GM23338 (cell line): Measurements from ENCODE around the gene USP6NL. TPM values are rescaled to one million over a fixed set of nuclear protein-coding genes. Genes with fewer than 3 reads are reported as not detected.

Experiments used
- ATAC-seq: fragments of 200-7000 bp; cut with Tn5 transposase; 3 replicates; pipeline ENCODE4 v1.9.1; 2020
- DNase-seq: peaks from one replicate; pipeline ENCODE4 v3.0.0-alpha.2; 2015; ENCODE audit warnings: low spot score
- H2AFZ ChIP-seq: fragments of 200-600 bp; sonication (generic); 2 replicates; pipeline ENCODE4 v1.8.0; 2016; ENCODE audit warnings: antibody characterized with exemption, mild to moderate bottlenecking, moderate library complexity
- H3F3A ChIP-seq: fragments of 200-600 bp; sonication (generic); replicated peaks from 2 replicates; pipeline ENCODE4 v1.8.0; 2017; ENCODE audit warnings: antibody characterized with exemption, mixed run types, low read depth
- H3K27ac ChIP-seq: fragments of 200-600 bp; sonication (generic); 2 replicates; pipeline ENCODE4 v1.6.1; 2016; ENCODE audit warnings: low read depth
- H3K27me3 ChIP-seq: fragments of 200-600 bp; sonication (generic); 2 replicates; pipeline ENCODE4 v1.8.0; 2016; ENCODE audit warnings: mild to moderate bottlenecking, mixed run types, moderate library complexity; ENCODE audit not compliant: insufficient read depth
- H3K36me3 ChIP-seq: fragments of 200-600 bp; sonication (generic); 2 replicates; pipeline ENCODE4 v1.8.0; 2016; ENCODE audit warnings: mild to moderate bottlenecking; ENCODE audit not compliant: insufficient read depth
- H3K4me1 ChIP-seq: fragments of 200-600 bp; sonication (generic); 2 replicates; pipeline ENCODE4 v1.8.0; 2016; ENCODE audit warnings: mild to moderate bottlenecking, moderate library complexity; ENCODE audit not compliant: insufficient read depth
- H3K4me2 ChIP-seq: fragments of 200-600 bp; sonication (generic); 2 replicates; pipeline ENCODE4 v1.7.1; 2017; ENCODE audit warnings: mixed run types
- H3K4me3 ChIP-seq: fragments of 200-600 bp; sonication (generic); 2 replicates; pipeline ENCODE4 v1.6.1; 2016; ENCODE audit warnings: mixed run types
- H3K79me2 ChIP-seq: fragments of 200-600 bp; sonication (generic); replicated peaks from 2 replicates; pipeline ENCODE4 v1.8.0; 2017; ENCODE audit warnings: mild to moderate bottlenecking; ENCODE audit not compliant: insufficient read depth
- H3K9me2 ChIP-seq: fragments of 200-600 bp; sonication (generic); 2 replicates; pipeline ENCODE4 v1.8.0; 2017; ENCODE audit not compliant: insufficient read depth
- H4K20me1 ChIP-seq: fragments of 200-600 bp; sonication (generic); replicated peaks from 2 replicates; pipeline ENCODE4 v1.8.0; 2017; ENCODE audit warnings: mild to moderate bottlenecking; ENCODE audit not compliant: insufficient read depth
- H3K27ac Mint-ChIP-seq: 2 replicates; pipeline ENCODE4 v1.8.0; 2020; ENCODE audit warnings: inconsistent platforms, mild to moderate bottlenecking, moderate library complexity, mixed read lengths
- H3K27me3 Mint-ChIP-seq: 3 replicates; pipeline ENCODE4 v1.8.0; 2022; ENCODE audit warnings: low read depth, mild to moderate bottlenecking, moderate library complexity, mixed read lengths, inconsistent platforms; ENCODE audit not compliant: insufficient read depth, poor library complexity
- H3K36me3 Mint-ChIP-seq: 3 replicates; pipeline ENCODE4 v1.8.0; 2021; ENCODE audit warnings: low read depth, mild to moderate bottlenecking, inconsistent platforms, moderate library complexity, mixed read lengths
- H3K4me1 Mint-ChIP-seq: 3 replicates; pipeline ENCODE4 v1.8.0; 2020; ENCODE audit warnings: mild to moderate bottlenecking, inconsistent platforms, mixed read lengths
- H3K4me3 Mint-ChIP-seq: 3 replicates; pipeline ENCODE4 v1.8.0; 2021; ENCODE audit warnings: moderate library complexity, mild to moderate bottlenecking, inconsistent platforms, mixed read lengths
- H3K9me3 Mint-ChIP-seq: 3 replicates; pipeline ENCODE4 v1.8.0; 2020; ENCODE audit warnings: moderate library complexity, mild to moderate bottlenecking, inconsistent platforms, mixed read lengths
- CREB1 ChIP-seq: fragments of 250-450 bp; sonication (Bioruptor Pico); IDR thresholded peaks from 2 replicates; pipeline ENCODE4 v1.5.0; 2020; ENCODE audit warnings: low read depth, mild to moderate bottlenecking, moderate library complexity
- ETS1 ChIP-seq: IDR thresholded peaks from 2 replicates; pipeline ENCODE4 v1.6.1; 2016; ENCODE audit warnings: antibody characterized with exemption
- EZH2phosphoT487 ChIP-seq: fragments of 200-600 bp; sonication (generic); IDR thresholded peaks from one replicate; pipeline ENCODE4 v1.8.1; 2018; ENCODE audit warnings: antibody characterized with exemption; ENCODE audit not compliant: unreplicated experiment
- POLR2AphosphoS5 ChIP-seq: IDR thresholded peaks from 2 replicates; pipeline ENCODE4 v1.6.1; 2016; ENCODE audit warnings: antibody characterized with exemption, low read depth
- STAT1 ChIP-seq: IDR thresholded peaks from one replicate; pipeline ENCODE4 v1.6.1; 2016; ENCODE audit warnings: antibody characterized with exemption; ENCODE audit not compliant: unreplicated experiment
- ZNF114 ChIP-seq: fragments of 250-450 bp; sonication (Bioruptor Pico); IDR thresholded peaks from 2 replicates; pipeline ENCODE4 v1.5.0; 2020; ENCODE audit warnings: mild to moderate bottlenecking, moderate library complexity
- ZNF331 ChIP-seq: fragments of 250-450 bp; sonication (Bioruptor Pico); IDR thresholded peaks from 2 replicates; pipeline ENCODE4 v1.5.0; 2020; ENCODE audit warnings: low read depth, mild to moderate bottlenecking, moderate library complexity
- polyA plus RNA-seq: library from polyadenylated mRNA; unstranded; fragments of >200 nt; fragmentation: Nextera tagmentation; extraction: Ambion mirVana; gene quantifications from 2 replicates; pipeline ENCODE4 v1.2.1, GENCODE V29; 2016
- total RNA-seq: library from RNA; depleted of rRNA; stranded (reverse); fragments of >200 nt; shearing (Covaris generic); gene quantifications from 2 replicates; pipeline ENCODE4 v1.2.3, GENCODE V29; 2014
- TF ChIP-seq, protein P1 (sequence below): IDR thresholded peaks from one replicate; pipeline ENCODE4 v1.6.1; 2018; ENCODE audit warnings: antibody characterized with exemption; ENCODE audit not compliant: unreplicated experiment
- TF ChIP-seq, protein P2 (sequence below), 2 experiments: fragments of 200-600 bp in 1 of 2; sonication (generic) in 1 of 2; conservative IDR thresholded peaks; 2 replicates each; pipeline versions ENCODE4 v1.5.1 to v1.6.1; 2016 to 2017; ENCODE audit warnings: antibody characterized with exemption in 2 of 2, low read depth in 2 of 2, mild to moderate bottlenecking in 2 of 2, moderate library complexity in 1 of 2

Gene USP6NL
- total and polyA plus RNA-seq, 2 experiments from 2014 or later, result 8.1 to 29.7 TPM

DNA sequence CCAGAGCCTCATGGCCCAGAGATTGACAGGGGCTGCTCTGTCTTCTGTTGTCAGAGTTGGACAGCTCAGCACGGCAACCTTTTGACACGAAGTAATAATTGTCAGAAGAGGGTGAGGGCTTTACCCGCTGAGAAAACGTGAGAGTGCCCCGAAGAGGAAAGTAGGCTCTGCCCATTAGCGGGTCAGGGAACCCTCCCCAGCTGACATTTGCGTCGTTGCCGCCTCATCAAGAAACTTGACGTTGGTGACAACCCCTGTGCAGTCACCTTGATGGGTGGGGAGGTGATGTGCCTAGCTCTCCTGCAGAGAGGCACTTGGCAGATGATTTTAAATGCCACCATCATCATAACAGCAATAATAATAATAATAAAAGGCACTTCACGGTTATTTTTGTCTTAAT, 202.1 kb downstream of the USP6NL start:
- peaks cover 3% of the 10 kb centered on the region for H3K27me3 Mint-ChIP-seq
- no peak for DNase-seq
- no peak overlapping the region for H3K4me3 Mint-ChIP-seq

DNA sequence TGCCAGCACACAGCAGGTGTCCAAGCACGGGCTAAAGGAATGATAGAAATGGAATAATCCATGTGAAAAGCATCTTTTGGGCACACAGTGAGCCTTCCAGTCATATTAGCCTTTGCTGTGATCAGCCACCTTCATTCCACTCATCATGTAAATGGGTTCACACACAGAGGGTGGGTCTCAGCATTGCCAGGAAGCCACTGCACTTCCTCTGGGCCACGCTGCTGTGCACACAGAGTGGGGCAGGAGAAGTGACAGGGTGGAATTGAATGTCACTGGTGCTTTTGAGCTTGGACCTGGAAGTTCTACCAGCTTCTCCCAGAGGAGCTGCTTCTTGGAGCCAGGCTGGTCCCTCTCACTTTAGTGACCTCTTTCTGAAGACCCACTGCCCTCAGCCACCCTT, 203.5 kb downstream of the USP6NL start:
- no peaks in the 10 kb centered on the region for H3K36me3 Mint-ChIP-seq
- DNase-seq (no peak), ATAC-seq (no peak)
- H3K27ac Mint-ChIP-seq, result no peak overlapping the region
- no peak for TF ChIP-seq ZNF114 (CRISPR knock-in tag)
- Histone ChIP-seq H4K20me1 (no peaks in the 10 kb centered on the region), H3K79me2 (no peaks in the 10 kb centered on the region), H3F3A (no peaks in the 10 kb centered on the region), H3K27ac (no peak overlapping the region), H2AFZ (no peak overlapping the region), H3K4me3 (no peak overlapping the region), H3K4me1 (peaks cover 17% of the 10 kb centered on the region), H3K36me3 (no peaks in the 10 kb centered on the region), H3K9me2 (no peaks in the 10 kb centered on the region; the same call in 1 of the 2 replicates), H3K27me3 (no peaks in the 10 kb centered on the region), H3K4me2 (no peak overlapping the region)
- H3K9me3 Mint-ChIP-seq, result peaks cover 12% of the 10 kb centered on the region
- H3K4me3 Mint-ChIP-seq, result no peak overlapping the region
- peaks cover 10% of the 10 kb centered on the region; the same call in 2 of the 3 replicates for H3K4me1 Mint-ChIP-seq
- H3K27me3 Mint-ChIP-seq, result peaks cover 3% of the 10 kb centered on the region

More for the DNA sequence above, 202.1 kb downstream of the USP6NL start:
- no peaks in the 10 kb centered on the region for H3K36me3 Mint-ChIP-seq
- Histone ChIP-seq H3K79me2 (no peaks in the 10 kb centered on the region), H4K20me1 (no peaks in the 10 kb centered on the region), H3K4me2 (peak overlapping the region; percentile 11; the same call in 1 of the 2 replicates), H3K36me3 (no peaks in the 10 kb centered on the region), H3K27ac (no peak overlapping the region), H3K27me3 (no peaks in the 10 kb centered on the region), H3K9me2 (no peaks in the 10 kb centered on the region; the same call in 1 of the 2 replicates), H3F3A (no peaks in the 10 kb centered on the region), H3K4me3 (no peak overlapping the region), H2AFZ (peak overlapping the region; percentile 28; the same call in 1 of the 2 replicates), H3K4me1 (peaks cover 17% of the 10 kb centered on the region)
- no peak for ATAC-seq
- H3K4me1 Mint-ChIP-seq, result peaks cover 10% of the 10 kb centered on the region; the same call in 2 of the 3 replicates
- H3K27ac Mint-ChIP-seq, result no peak overlapping the region
- TF ChIP-seq STAT1, result no peak
- TF ChIP-seq, protein P1, sequence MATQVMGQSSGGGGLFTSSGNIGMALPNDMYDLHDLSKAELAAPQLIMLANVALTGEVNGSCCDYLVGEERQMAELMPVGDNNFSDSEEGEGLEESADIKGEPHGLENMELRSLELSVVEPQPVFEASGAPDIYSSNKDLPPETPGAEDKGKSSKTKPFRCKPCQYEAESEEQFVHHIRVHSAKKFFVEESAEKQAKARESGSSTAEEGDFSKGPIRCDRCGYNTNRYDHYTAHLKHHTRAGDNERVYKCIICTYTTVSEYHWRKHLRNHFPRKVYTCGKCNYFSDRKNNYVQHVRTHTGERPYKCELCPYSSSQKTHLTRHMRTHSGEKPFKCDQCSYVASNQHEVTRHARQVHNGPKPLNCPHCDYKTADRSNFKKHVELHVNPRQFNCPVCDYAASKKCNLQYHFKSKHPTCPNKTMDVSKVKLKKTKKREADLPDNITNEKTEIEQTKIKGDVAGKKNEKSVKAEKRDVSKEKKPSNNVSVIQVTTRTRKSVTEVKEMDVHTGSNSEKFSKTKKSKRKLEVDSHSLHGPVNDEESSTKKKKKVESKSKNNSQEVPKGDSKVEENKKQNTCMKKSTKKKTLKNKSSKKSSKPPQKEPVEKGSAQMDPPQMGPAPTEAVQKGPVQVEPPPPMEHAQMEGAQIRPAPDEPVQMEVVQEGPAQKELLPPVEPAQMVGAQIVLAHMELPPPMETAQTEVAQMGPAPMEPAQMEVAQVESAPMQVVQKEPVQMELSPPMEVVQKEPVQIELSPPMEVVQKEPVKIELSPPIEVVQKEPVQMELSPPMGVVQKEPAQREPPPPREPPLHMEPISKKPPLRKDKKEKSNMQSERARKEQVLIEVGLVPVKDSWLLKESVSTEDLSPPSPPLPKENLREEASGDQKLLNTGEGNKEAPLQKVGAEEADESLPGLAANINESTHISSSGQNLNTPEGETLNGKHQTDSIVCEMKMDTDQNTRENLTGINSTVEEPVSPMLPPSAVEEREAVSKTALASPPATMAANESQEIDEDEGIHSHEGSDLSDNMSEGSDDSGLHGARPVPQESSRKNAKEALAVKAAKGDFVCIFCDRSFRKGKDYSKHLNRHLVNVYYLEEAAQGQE, result no peak
- TF ChIP-seq ZNF114 (CRISPR knock-in tag), result no peak
- no peak for TF ChIP-seq ZNF331
- peaks cover 8% of the 10 kb centered on the region for H3K9me3 Mint-ChIP-seq

- Histone ChIP-seq H3K4me1 (peaks cover 17% of the 10 kb centered on the region), H3F3A (no peaks in the 10 kb centered on the region), H3K9me2 (no peaks in the 10 kb centered on the region; the same call in 1 of the 2 replicates), H3K79me2 (no peaks in the 10 kb centered on the region), H3K27me3 (no peaks in the 10 kb centered on the region), H3K4me2 (no peak overlapping the region), H4K20me1 (no peaks in the 10 kb centered on the region), H3K36me3 (no peaks in the 10 kb centered on the region), H2AFZ (no peak overlapping the region), H3K4me3 (no peak overlapping the region), H3K27ac (no peak overlapping the region)
- Mint-ChIP-seq H3K27me3 (peaks cover 8% of the 10 kb centered on the region), H3K4me1 (peaks cover 11% of the 10 kb centered on the region; the same call in 2 of the 3 replicates), H3K27ac (no peak overlapping the region), H3K4me3 (no peak overlapping the region), H3K9me3 (peaks cover 13% of the 10 kb centered on the region), H3K36me3 (no peaks in the 10 kb centered on the region)
- DNase-seq (no peak), ATAC-seq (no peak)
- TF ChIP-seq EZH2phosphoT487 (no peak), STAT1 (no peak), ETS1 (no peak), CREB1 (CRISPR knock-in tag) (no peak), POLR2AphosphoS5 (no peak)
- TF ChIP-seq, protein P2, sequence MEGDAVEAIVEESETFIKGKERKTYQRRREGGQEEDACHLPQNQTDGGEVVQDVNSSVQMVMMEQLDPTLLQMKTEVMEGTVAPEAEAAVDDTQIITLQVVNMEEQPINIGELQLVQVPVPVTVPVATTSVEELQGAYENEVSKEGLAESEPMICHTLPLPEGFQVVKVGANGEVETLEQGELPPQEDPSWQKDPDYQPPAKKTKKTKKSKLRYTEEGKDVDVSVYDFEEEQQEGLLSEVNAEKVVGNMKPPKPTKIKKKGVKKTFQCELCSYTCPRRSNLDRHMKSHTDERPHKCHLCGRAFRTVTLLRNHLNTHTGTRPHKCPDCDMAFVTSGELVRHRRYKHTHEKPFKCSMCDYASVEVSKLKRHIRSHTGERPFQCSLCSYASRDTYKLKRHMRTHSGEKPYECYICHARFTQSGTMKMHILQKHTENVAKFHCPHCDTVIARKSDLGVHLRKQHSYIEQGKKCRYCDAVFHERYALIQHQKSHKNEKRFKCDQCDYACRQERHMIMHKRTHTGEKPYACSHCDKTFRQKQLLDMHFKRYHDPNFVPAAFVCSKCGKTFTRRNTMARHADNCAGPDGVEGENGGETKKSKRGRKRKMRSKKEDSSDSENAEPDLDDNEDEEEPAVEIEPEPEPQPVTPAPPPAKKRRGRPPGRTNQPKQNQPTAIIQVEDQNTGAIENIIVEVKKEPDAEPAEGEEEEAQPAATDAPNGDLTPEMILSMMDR (conservative IDR thresholded peaks at IDR 0.05; ENCODE audit: low read depth in 2 of 2), result no peak
- TF ChIP-seq, protein P1, result no peak
Observed at GRCh38 chr10:11406746-11407145, 204.7 kb downstream of the USP6NL start.
